Measurements from ENCODE around the gene PGBD5.
A peak's percentile ranks its signal among the peaks of the same experiment; 100 is the strongest.

The PGBD5 gene

DNA sequence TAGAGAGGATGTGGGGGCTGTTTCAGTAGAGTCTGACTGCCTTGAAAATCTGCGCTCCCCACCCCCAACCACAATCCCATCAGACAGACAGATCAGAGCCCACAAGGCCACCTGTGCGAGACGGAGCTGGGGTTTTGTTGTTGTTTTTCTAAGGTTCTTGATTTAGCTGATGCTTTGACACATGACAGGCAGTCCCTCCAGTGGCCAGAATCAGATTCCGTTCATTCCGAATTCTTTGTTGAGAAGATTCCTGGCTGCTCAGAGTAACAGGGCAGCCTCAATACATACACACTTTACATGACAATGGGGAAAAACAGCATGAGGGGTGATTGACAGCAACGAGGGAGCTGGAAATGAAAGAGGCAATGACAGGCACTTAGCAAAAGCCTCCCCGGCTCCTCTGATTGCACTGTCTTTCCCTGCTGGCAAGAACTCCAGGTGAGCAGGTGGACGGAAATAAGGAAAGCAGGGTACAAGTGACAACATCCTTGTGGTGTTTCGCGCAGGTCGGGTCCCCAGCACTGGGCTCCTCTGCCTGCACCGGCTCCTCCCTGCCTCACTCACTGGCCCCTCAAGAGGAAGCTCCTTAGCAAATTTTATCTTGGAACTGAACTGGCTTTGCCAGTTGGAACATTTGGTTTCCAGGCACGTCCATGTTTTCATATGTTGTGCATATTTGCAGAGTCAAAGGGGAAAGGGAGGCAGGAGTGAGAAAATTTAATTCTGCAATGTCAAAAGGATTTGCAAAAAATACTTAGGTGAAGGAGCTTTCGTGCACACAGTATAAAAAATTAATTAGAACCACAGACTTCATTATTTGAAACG lies 148.7 kb downstream of the PGBD5 start:
- DNase-seq: no peak

DNA sequence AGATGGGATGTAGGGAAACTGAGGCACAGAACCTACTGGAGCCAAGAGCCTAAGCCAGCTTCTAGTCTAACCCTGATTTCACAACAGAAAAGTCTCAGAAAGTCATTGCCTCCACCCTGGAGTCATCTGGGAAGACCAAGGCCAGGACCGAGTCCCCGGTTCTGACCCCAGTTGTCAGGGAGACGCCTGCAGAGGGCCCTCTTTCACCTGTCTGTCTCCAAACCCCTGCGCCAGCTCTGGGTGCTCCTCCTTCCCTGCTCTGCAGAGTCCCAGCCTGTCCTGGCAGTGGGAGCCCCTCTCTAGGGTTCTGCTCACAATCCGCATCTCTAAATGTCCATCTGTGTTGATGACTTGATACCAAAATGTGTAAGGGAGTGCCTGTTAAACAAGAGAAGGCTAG lies 149.7 kb downstream of the PGBD5 start:
- no peak for DNase-seq

DNA sequence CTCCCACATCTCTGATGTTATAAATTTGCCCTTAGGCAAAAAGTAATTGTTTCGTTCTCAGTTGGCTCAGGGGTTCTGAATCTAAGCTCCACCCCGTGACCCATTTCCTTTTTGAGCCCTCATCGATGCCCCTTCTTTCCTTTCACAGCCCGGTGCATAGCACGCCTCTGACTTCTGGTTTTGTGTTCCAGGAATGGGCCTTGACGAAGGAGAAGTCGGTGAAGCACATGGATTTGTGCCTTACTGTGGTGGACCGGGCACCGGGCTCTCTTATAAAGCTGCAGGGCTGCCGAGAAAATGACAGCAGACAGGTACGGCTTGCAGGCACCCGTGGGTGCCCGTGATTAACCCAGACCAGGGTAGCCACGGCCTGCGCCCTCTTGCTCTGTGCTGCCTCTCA lies 151.9 kb downstream of the PGBD5 start:
- no peak for DNase-seq

GRCh38 chr1:230273141-230273710 lies 152.9 kb downstream of the PGBD5 start:
- no peak for DNase-seq

- no peak for DNase-seq
Observed at GRCh38 chr1:230272557-230272956, 153.6 kb downstream of the PGBD5 start.

GRCh38 chr1:230271300-230272035 lies 154.7 kb downstream of the PGBD5 start:
- no peak for DNase-seq

- peak; percentile 86 for DNase-seq
Observed at GRCh38 chr1:230270559-230271281, 155.4 kb downstream of the PGBD5 start.

DNA sequence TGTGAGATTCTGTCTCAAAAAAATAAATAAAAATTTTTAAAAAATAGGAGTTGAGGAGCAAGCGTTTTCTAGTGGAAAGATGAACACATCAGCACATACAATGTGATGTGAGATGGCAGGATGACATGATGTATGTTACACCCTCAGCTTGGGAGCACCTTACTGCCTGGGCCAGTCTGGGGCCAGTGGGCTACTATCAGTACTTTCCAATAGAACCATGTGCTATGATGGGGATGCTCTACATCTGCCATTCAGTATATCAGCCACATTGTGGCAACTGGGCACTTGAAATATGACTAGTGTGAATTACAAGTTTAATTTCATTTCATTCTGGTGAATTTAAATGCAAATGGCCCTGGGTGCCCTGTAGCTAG lies 156.0 kb downstream of the PGBD5 start:
- no peak for DNase-seq

GRCh38 chr1:230268371-230269170 lies 157.6 kb downstream of the PGBD5 start:
- DNase-seq: peak; percentile 81

GRCh38 chr1:230267338-230268065 lies 158.6 kb downstream of the PGBD5 start:
- DNase-seq: no peak

DNA sequence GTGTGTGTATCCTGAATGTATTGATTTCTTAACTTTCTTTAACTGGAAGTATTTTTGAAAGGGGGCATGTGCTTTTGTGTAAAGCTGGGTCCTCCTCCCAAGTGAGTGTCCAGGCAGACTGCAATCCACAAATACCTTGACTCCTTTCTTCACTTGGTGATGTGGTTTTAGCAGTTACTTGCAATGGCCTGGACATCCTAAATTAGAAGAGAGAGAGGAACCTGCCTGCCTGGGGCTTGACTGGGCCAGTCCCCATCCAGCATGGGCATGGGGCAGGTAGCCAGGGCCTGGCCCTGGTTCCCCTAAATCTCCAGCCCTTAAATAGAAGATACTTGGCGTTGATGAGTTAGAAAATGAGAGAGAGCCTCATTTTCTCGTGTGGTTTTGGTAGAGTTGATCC lies 159.7 kb downstream of the PGBD5 start:
- no peak for DNase-seq

DNA sequence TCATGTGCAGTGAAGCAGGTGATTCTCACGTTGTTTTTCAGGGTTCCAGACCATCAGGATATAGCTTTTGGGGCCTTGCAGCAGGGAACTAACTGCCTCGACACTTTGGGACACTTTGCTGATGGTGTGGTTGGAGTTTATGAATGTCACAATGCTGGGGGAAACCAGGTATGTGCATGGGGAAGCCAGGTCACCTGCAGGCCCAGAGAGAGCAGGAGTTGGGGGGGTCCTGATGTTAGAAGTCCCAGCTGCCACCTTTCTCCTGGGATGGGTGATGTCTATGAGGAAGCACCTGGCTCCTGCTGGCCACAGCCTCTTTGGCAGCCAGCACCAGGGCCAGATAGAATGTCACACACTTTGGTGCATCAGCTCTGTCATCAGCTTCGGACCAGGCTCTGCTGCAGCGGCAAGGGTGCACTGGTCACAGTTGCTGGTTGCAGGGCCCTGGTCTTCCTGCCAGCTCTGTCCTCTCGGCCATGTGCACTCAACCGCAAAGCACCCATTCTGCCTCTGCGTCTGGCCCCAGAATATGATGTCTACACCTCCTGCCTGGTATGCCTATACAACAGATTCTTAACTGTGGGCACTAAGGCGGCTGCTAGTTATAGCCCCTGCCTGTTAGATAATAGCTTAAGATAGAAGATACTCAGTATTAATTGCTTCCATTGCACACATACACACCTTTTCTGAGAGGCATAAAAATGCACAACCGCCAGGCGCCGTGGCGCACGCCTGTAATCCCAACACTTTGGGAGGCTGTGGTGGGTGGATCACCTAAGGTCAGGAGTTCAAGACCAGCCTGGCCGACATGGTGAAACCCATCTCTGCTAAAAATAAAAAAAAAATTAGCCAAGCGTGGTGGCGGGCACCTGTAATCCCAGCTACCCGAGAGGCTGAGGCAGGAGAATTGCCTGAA lies 160.7 kb downstream of the PGBD5 start:
- no peak for DNase-seq

Data from hematopoietic multipotent progenitor cell treated with erythropoietin and hydrocortisone succinate and interleukin-3 and kit ligand, for 8 days (in vitro differentiated cells).